A549 treated with GW870086 at 1 μM for 4 hours (cell line): Measurements from ENCODE around the gene NLRP8. TPM values are rescaled to one million over a fixed set of nuclear protein-coding genes. Genes with fewer than 3 reads are reported as not detected.

Experiments
- total RNA-seq: library from RNA; stranded (reverse); fragments of 200-300 nt; extraction: Qiagen RNA extraction; gene quantifications from 5 replicates; pipeline ENCODE4 v1.2.3, GENCODE V29; 2022; ENCODE audit warnings: low read depth

Gene NLRP8
- total RNA-seq, result not detected in 5 replicates

GRCh38 chr19:55947532-55947931 lies at the start of gene NLRP8:
Gene NLRP8, plus strand, starts transcription at chr19:55947832.

GRCh38 chr19:55931936-55932386 lies 15.7 kb upstream of the NLRP8 start, which contains the start of gene NLRP13:
Gene NLRP13, minus strand, starts transcription at chr19:55932336. Its CDS starts 25 bp downstream, at chr19:55932311.

GRCh38 chr19:55986487-55986886 lies 38.9 kb downstream of the NLRP8 start, which contains the start of gene NLRP5:
Gene NLRP5, plus strand, starts transcription at chr19:55986775.

Other genes starting within 250 kb of the NLRP8 start
- not detected in 5 replicates for gene NLRP9, start 209.4 kb upstream of the NLRP8 start, total RNA-seq
- 0.53 to 1.2 TPM (median 0.97 TPM) in 5 replicates for gene RFPL4A, start 188.7 kb upstream of the NLRP8 start, total RNA-seq
- 0.23 to 0.49 TPM (median 0.38 TPM) in 3 of 5 replicates, not detected in the others for gene RFPL4AL1, start 178.7 kb upstream of the NLRP8 start, total RNA-seq
- 0.03 to 0.07 TPM in 2 of 5 replicates, not detected in the others for gene NLRP11, start 115.8 kb upstream of the NLRP8 start, total RNA-seq
- not detected in 5 replicates for gene NLRP4, start 111.3 kb upstream of the NLRP8 start, total RNA-seq
- gene NLRP13, start 15.5 kb upstream of the NLRP8 start, total RNA-seq, result not detected in 5 replicates
- 0.03 to 0.09 TPM (median 0.05 TPM) in 4 of 5 replicates, not detected in the other for gene NLRP5, start 38.9 kb downstream of the NLRP8 start, total RNA-seq
- gene ZNF787, start 173.5 kb downstream of the NLRP8 start, total RNA-seq, result 28.9 to 51.6 TPM (median 45.0 TPM) in 5 replicates
- gene ZNF444, start 193.5 kb downstream of the NLRP8 start, total RNA-seq, result 18.3 to 27.3 TPM (median 27.1 TPM) in 5 replicates
- gene GALP, start 228.2 kb downstream of the NLRP8 start, total RNA-seq, result not detected in 5 replicates
- not detected in 5 replicates for gene ZSCAN5B, start 250.0 kb downstream of the NLRP8 start, total RNA-seq